Bone marrow (tissue), 2 donors: ENCODE data around the gene IGFBP7.

ENCODE experiments used
- DNase-seq, 2 donors: peaks; one replicate each; lab custom pipeline; 2025; lab: John Stamatoyannopoulos, UW

IGFBP7 gene

GRCh38 chr4:57109847-57110639 is at the start of gene IGFBP7:
Gene IGFBP7, minus strand, starts transcription at chr4:57110385. Its CDS starts 34 bp downstream, at chr4:57110351.
- peak in 1 of 2 donors; percentile 42 for DNase-seq

GRCh38 chr4:57159866-57160265 is 49.7 kb upstream of the IGFBP7 start:
- DNase-seq: no peak

- no peak for DNase-seq
Observed at GRCh38 chr4:57158762-57159161, 48.6 kb upstream of the IGFBP7 start.

GRCh38 chr4:57158221-57158620 is 48.0 kb upstream of the IGFBP7 start:
- no peak for DNase-seq

- DNase-seq: no peak
Observed at GRCh38 chr4:57157596-57158137, 47.5 kb upstream of the IGFBP7 start.

- no peak for DNase-seq
Observed at GRCh38 chr4:57156242-57156990, 46.2 kb upstream of the IGFBP7 start.

- no peak for DNase-seq
Observed at GRCh38 chr4:57154926-57155325, 44.7 kb upstream of the IGFBP7 start.

- no peak for DNase-seq
Observed at GRCh38 chr4:57154191-57154590, 44.0 kb upstream of the IGFBP7 start.

- DNase-seq: no peak
Observed at GRCh38 chr4:57153207-57153606, 43.0 kb upstream of the IGFBP7 start.

- DNase-seq: no peak
Observed at GRCh38 chr4:57151481-57151880, 41.3 kb upstream of the IGFBP7 start.

GRCh38 chr4:57149833-57150232 is 39.6 kb upstream of the IGFBP7 start:
- no peak for DNase-seq

- no peak for DNase-seq
Observed at GRCh38 chr4:57148831-57149505, 38.8 kb upstream of the IGFBP7 start.

- DNase-seq: no peak
Observed at GRCh38 chr4:57148177-57148576, 38.0 kb upstream of the IGFBP7 start.

GRCh38 chr4:57147335-57148060 is 37.3 kb upstream of the IGFBP7 start:
- DNase-seq: no peak

GRCh38 chr4:57146444-57146843 is 36.3 kb upstream of the IGFBP7 start:
- no peak for DNase-seq

- DNase-seq: no peak
Observed at GRCh38 chr4:57144466-57144865, 34.3 kb upstream of the IGFBP7 start.

- no peak for DNase-seq
Observed at GRCh38 chr4:57139783-57140182, 29.6 kb upstream of the IGFBP7 start.

GRCh38 chr4:57137261-57137660 is 27.1 kb upstream of the IGFBP7 start:
- no peak for DNase-seq

- DNase-seq: no peak
Observed at GRCh38 chr4:57136281-57136680, 26.1 kb upstream of the IGFBP7 start.

GRCh38 chr4:57132743-57133137 is 22.6 kb upstream of the IGFBP7 start:
- DNase-seq: no peak

- DNase-seq: no peak
Observed at GRCh38 chr4:57131849-57132742, 21.9 kb upstream of the IGFBP7 start.
